A673 (cell line): Measurements from ENCODE around the gene LMTK2. TPM values are rescaled to one million over a fixed set of nuclear protein-coding genes. Genes with fewer than 3 reads are reported as not detected.

Source experiments
- BruUV-seq: library from RNA; stranded (reverse); fragments of 400-500 nt; replicated peaks from 2 replicates; lab custom pipeline; 2021; lab: Mats Ljungman, UMichigan
- CTCF ChIA-PET: fragments of 300-600 bp; sonication (Branson Sonifier 250); formaldehyde crosslinking; loops from one replicate; lab custom pipeline; 2022; ENCODE audit warnings: antibody characterized with exemption; lab: Charles Lee
- POLR2A ChIA-PET: fragments of 300-600 bp; sonication (Branson Sonifier 250); formaldehyde crosslinking; loops from one replicate; lab custom pipeline; 2022; ENCODE audit warnings: antibody characterized with exemption; ENCODE audit not compliant: low non-redundant PET; lab: Charles Lee
- DNase-seq: peaks from one replicate; pipeline ENCODE4 v3.0.0-alpha.2; 2015; ENCODE audit warnings: low spot score
- H3K27ac ChIP-seq: fragments of 200-600 bp; sonication (generic); 2 replicates; pipeline ENCODE4 v1.5.1; 2016; ENCODE audit warnings: mixed run types, low read depth, mild to moderate bottlenecking, mixed read lengths, antibody characterized with exemption, low read length; ENCODE audit not compliant: poor library complexity, severe bottlenecking
- H3K27me3 ChIP-seq: fragments of 200-600 bp; sonication (generic); replicated peaks from 2 replicates; pipeline ENCODE4 v1.6.1; 2017; ENCODE audit warnings: mixed run types, low read depth, mild to moderate bottlenecking, mixed read lengths, antibody characterized with exemption, low read length; ENCODE audit not compliant: insufficient read depth, poor library complexity
- H3K36me3 ChIP-seq: fragments of 200-600 bp; sonication (generic); 2 replicates; pipeline ENCODE4 v1.6.1; 2016; ENCODE audit warnings: mixed run types, mild to moderate bottlenecking, mixed read lengths, antibody characterized with exemption, low read length; ENCODE audit not compliant: insufficient read depth, poor library complexity, severe bottlenecking
- H3K4me1 ChIP-seq: fragments of 200-600 bp; sonication (generic); 2 replicates; pipeline ENCODE4 v1.6.1; 2017; ENCODE audit warnings: mixed run types, mild to moderate bottlenecking, mixed read lengths, antibody characterized with exemption, low read length; ENCODE audit not compliant: insufficient read depth, poor library complexity, severe bottlenecking
- H3K4me3 ChIP-seq: fragments of 200-600 bp; sonication (generic); 2 replicates; pipeline ENCODE4 v1.5.1; 2016; ENCODE audit warnings: low read depth, mixed run types, mild to moderate bottlenecking, mixed read lengths, low read length; ENCODE audit not compliant: poor library complexity, severe bottlenecking
- H3K9me3 ChIP-seq: fragments of 200-600 bp; sonication (generic); 2 replicates; pipeline ENCODE4 v1.6.1; 2016; ENCODE audit warnings: mixed run types, low read depth, mild to moderate bottlenecking, mixed read lengths, antibody characterized with exemption, low read length; ENCODE audit not compliant: poor library complexity, severe bottlenecking
- CTCF ChIP-seq: fragments of 300-800, 200-600 bp; sonication (generic); conservative IDR thresholded peaks from 2 replicates; pipeline ENCODE4 v1.5.1; 2017; ENCODE audit warnings: low read depth, mild to moderate bottlenecking, antibody characterized with exemption, low read length, moderate library complexity, mixed read lengths
- EZH2 ChIP-seq: fragments of 200-600 bp; sonication (generic); IDR thresholded peaks from 2 replicates; pipeline ENCODE4 v1.6.1; 2017; ENCODE audit warnings: borderline replicate concordance, low read depth, mild to moderate bottlenecking, mixed read lengths, antibody characterized with exemption, low read length; ENCODE audit not compliant: poor library complexity, severe bottlenecking
- intact Hi-C: fragments of 100-400 bp; cut with micrococcal nuclease; formaldehyde crosslinking; loops from one replicate; pipeline ENCODE4 v1.10.0; 2022; ENCODE audit not compliant: unreplicated experiment
- total RNA-seq: library from RNA; stranded (reverse); gene quantifications from 2 replicates; pipeline ENCODE4 v1.2.3, GENCODE V29; 2021

Gene LMTK2
- total RNA-seq, 1 experiment from 2014 or later: 20.6 TPM

- CTCF ChIA-PET: no interaction called here
- intact Hi-C loops: no loop called here
- no TSS peak for BruUV-seq
Observed at GRCh38 chr7:98235901-98236300, 129.2 kb downstream of the LMTK2 start.

GRCh38 chr7:98236355-98237185, 129.9 kb downstream of the LMTK2 start:
- DNase-seq: no peak
- POLR2A ChIA-PET: no interaction called here
- CTCF ChIA-PET: no interaction called here

More at GRCh38 chr7:98235901-98236300, 129.2 kb downstream of the LMTK2 start:
- H3K4me3 ChIP-seq: no peak overlapping the region
- POLR2A ChIA-PET: no interaction called here
- no peaks in the 10 kb centered on the region for H3K4me1 ChIP-seq
- no peak for DNase-seq
- H3K36me3 ChIP-seq: no peaks in the 10 kb centered on the region
- no peaks in the 10 kb centered on the region for H3K27me3 ChIP-seq
- no peak for TF ChIP-seq CTCF
- TF ChIP-seq EZH2: no peak
- H3K27ac ChIP-seq: no peak overlapping the region
- H3K9me3 ChIP-seq: no peaks in the 10 kb centered on the region

GRCh38 chr7:98238076-98238475, 131.4 kb downstream of the LMTK2 start:
- Histone ChIP-seq H3K27ac (no peak overlapping the region), H3K4me3 (no peak overlapping the region), H3K36me3 (no peaks in the 10 kb centered on the region), H3K27me3 (no peaks in the 10 kb centered on the region), H3K4me1 (no peaks in the 10 kb centered on the region), H3K9me3 (no peaks in the 10 kb centered on the region)
- ChIA-PET CTCF (no interaction called here), POLR2A (no interaction called here)
- no peak for DNase-seq
- intact Hi-C loops: no loop called here
- BruUV-seq: no TSS peak
- no peak for TF ChIP-seq CTCF
- TF ChIP-seq EZH2: no peak

More at GRCh38 chr7:98236355-98237185, 129.9 kb downstream of the LMTK2 start:
- no peaks in the 10 kb centered on the region for H3K36me3 ChIP-seq
- H3K27ac ChIP-seq: no peak overlapping the region
- no peaks in the 10 kb centered on the region for H3K9me3 ChIP-seq
- no peaks in the 10 kb centered on the region for H3K27me3 ChIP-seq
- intact Hi-C loops: no loop called here
- no peaks in the 10 kb centered on the region for H3K4me1 ChIP-seq
- no TSS peak for BruUV-seq
- no peak overlapping the region for H3K4me3 ChIP-seq
- TF ChIP-seq CTCF: no peak
- TF ChIP-seq EZH2: no peak
